Suprapubic skin (tissue), 4 donors: ENCODE data around the gene AFAP1L2. TPM values are rescaled to one million over a fixed set of nuclear protein-coding genes. Genes with fewer than 3 reads are reported as not detected.

Experiments used
- DNase-seq, 2 donors: peaks; one replicate each; pipeline ENCODE4 v3.0.0-alpha.2; 2019; ENCODE audit warnings: low spot score in 2 of 2
- H3K27ac ChIP-seq: fragments of 200-600 bp; sonication (generic); one replicate; pipeline ENCODE4 v1.5.1; 2019
- H3K27me3 ChIP-seq: fragments of 200-600 bp; sonication (generic); one replicate; pipeline ENCODE4 v1.5.1; 2019
- H3K36me3 ChIP-seq: fragments of 200-600 bp; sonication (generic); one replicate; pipeline ENCODE4 v1.5.1; 2019
- H3K4me1 ChIP-seq: fragments of 200-600 bp; sonication (generic); one replicate; pipeline ENCODE4 v1.5.1; 2019
- H3K4me3 ChIP-seq: fragments of 200-600 bp; sonication (generic); one replicate; pipeline ENCODE4 v1.5.1; 2019; ENCODE audit warnings: mild to moderate bottlenecking
- H3K9me3 ChIP-seq: fragments of 200-600 bp; sonication (generic); one replicate; pipeline ENCODE4 v1.5.1; 2019
- EP300 ChIP-seq: sonication (generic); formaldehyde crosslinking; IDR thresholded peaks from one replicate; pipeline ENCODE4 v1.6.1; 2017; ENCODE audit warnings: antibody characterized with exemption
- POLR2A ChIP-seq, 2 donors: fragments of 450-650 bp; IDR thresholded peaks; one replicate each; pipeline ENCODE4 v1.6.1; 2017; ENCODE audit warnings: antibody characterized with exemption in 2 of 2, mild to moderate bottlenecking in 2 of 2, moderate library complexity in 2 of 2
- POLR2AphosphoS5 ChIP-seq, 3 donors: sonication (generic); formaldehyde crosslinking; IDR thresholded peaks; one replicate each; pipeline ENCODE4 v1.6.1; 2017; ENCODE audit warnings: antibody characterized with exemption in 3 of 3
- WGBS: methylation state at CpG from one replicate; pipeline ENCODE4 v1.1.5; 2018; 5-methylcytosine and 5-hydroxymethylcytosine counted together
- total RNA-seq, 4 donors: library from RNA; depleted of rRNA; stranded (reverse); fragments of >200 nt; gene quantifications; one replicate each; pipeline ENCODE4 v1.1.0, GENCODE V29; 2016
- TF ChIP-seq, protein P1 (sequence below), 2 donors: fragments of 200-600 bp in 1 of 2; fragments of 450-650 bp in 1 of 2; sonication (generic) in 1 of 2; IDR thresholded peaks; one replicate each; pipeline ENCODE4 v1.5.1; 2016 to 2019; ENCODE audit warnings: antibody characterized with exemption in 2 of 2, mild to moderate bottlenecking in 1 of 2, moderate library complexity in 1 of 2

AFAP1L2 gene
- total RNA-seq, 4 donors from 2014 or later = 10.8 to 32.0 (median 15.7) TPM

DNA sequence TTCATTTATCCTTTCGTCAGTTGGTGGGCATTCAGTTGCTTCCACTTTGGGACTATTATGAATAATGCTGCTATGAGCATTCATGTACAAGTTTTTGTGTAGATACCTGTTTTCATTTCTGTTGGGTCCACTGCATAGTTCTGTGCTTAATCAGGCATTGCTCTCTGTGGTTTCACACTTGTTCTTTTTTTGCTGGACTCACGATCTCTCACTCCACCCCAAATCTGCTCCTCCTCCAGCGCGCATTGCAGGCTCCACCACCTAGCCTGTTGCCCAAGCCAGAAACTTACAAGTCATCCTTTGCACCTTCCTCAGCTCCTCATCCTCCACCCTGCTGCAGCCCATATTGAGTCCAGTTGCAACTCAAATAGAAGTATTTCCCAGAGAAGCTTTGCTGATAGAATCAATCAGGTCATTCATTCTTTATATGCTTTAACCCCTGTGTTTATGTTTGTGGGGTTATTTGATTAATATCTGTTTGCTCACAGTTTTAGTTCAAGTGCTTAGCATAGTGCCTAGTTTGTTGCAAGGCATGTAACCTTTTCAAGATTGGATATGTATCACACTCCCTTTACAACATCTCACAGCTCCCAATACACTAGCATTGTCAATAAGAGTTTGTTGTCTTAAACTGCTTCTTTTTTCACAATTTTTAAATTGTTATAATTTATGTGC is 16.6 kb upstream of the AFAP1L2 start:
- WGBS = 83% methylated on average over 4 of the region's 4 CpGs
- TF ChIP-seq POLR2AphosphoS5 (IDR thresholded peaks at IDR 0.05) (no peak), POLR2A (IDR thresholded peaks at IDR 0.05) (no peak), EP300 (no peak)
- TF ChIP-seq, protein P1, sequence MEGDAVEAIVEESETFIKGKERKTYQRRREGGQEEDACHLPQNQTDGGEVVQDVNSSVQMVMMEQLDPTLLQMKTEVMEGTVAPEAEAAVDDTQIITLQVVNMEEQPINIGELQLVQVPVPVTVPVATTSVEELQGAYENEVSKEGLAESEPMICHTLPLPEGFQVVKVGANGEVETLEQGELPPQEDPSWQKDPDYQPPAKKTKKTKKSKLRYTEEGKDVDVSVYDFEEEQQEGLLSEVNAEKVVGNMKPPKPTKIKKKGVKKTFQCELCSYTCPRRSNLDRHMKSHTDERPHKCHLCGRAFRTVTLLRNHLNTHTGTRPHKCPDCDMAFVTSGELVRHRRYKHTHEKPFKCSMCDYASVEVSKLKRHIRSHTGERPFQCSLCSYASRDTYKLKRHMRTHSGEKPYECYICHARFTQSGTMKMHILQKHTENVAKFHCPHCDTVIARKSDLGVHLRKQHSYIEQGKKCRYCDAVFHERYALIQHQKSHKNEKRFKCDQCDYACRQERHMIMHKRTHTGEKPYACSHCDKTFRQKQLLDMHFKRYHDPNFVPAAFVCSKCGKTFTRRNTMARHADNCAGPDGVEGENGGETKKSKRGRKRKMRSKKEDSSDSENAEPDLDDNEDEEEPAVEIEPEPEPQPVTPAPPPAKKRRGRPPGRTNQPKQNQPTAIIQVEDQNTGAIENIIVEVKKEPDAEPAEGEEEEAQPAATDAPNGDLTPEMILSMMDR (IDR thresholded peaks at IDR 0.05) = no peak
- no peaks in the 10 kb centered on the region for H3K4me1 ChIP-seq

DNA sequence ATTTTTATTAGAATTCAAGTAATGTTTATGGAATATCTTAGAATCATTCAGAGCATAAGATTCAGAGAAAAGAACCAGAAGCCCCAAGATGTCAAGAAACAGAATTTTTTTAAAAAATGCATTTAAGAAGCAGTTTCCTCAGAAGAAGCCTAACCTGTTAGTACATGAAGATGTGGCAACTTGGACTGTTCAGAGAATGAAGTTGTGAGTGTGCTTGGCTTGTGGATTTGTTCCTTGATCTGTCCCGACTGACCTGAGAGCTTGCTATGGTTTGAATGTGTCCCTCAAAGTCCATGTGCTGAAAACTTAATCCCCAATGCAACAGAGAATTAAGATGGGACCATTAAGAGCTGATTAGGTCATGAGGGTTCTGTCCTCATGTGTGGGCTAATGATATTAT is 13.8 kb upstream of the AFAP1L2 start:
- H3K36me3 ChIP-seq = no peaks in the 10 kb centered on the region
- TF ChIP-seq, protein P1 (IDR thresholded peaks at IDR 0.05) = no peak
- no peak for TF ChIP-seq POLR2AphosphoS5 (IDR thresholded peaks at IDR 0.05)

More for the DNA sequence above, 16.6 kb upstream of the AFAP1L2 start:
- no peak for DNase-seq
- H3K27ac ChIP-seq = no peak overlapping the region
- H3K27me3 ChIP-seq = no peaks in the 10 kb centered on the region
- H3K4me3 ChIP-seq = no peak overlapping the region
- H3K36me3 ChIP-seq = no peaks in the 10 kb centered on the region
- H3K9me3 ChIP-seq = no peaks in the 10 kb centered on the region

DNA sequence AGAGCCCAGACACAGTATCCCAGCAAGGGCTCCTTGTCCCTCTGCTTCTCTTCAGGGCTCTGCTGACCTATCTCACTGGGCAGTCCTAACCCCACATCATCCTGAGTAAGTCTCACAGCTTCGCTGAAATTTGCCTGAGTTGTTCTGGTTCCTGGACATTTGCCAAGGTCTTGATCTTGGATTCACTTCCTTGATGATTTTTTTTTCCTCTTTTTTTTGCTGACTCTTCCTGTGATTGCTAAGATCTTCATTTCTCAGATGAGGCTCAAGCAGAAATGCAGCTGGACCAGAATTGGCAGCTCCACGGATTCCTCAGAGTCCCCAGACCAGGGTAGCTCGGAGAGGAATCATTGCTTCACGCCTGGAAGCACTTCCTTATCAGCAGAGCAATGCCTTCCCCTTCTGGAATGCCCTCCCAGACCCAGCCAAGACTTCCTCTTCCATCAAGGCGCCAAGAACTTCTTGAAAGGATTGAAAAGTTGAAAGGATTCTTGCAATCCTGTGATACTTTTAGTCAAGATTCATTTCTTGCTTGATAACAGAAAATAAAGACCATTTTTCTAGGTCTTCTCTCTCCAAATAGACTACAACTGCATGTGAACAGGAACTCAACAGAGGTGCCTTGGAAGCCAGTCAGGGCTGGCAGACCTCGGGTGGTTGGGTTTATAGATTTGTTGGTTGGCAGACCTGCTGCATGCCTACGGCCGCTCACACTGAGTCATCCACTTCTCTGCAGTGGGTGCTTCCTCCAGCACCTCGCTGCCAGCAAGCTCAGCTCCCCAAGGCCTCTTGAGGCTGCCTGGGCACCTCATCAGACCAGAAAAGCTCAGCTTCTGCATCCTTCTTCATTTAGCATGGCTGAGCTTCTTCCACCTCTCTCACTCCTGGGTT is 8.8 kb upstream of the AFAP1L2 start:
- WGBS = 15% methylated on average over 9 of the region's 9 CpGs
- Histone ChIP-seq H3K27me3 (no peaks in the 10 kb centered on the region), H3K36me3 (no peaks in the 10 kb centered on the region), H3K4me1 (peaks cover 20% of the 10 kb centered on the region), H3K9me3 (no peaks in the 10 kb centered on the region), H3K4me3 (no peak overlapping the region), H3K27ac (peak overlapping the region; percentile 24)
- no peak for DNase-seq
- TF ChIP-seq POLR2AphosphoS5 (IDR thresholded peaks at IDR 0.05) (no peak), POLR2A (IDR thresholded peaks at IDR 0.05) (no peak), EP300 (no peak)
- TF ChIP-seq, protein P1 (IDR thresholded peaks at IDR 0.05) = no peak

More for the DNA sequence above, 13.8 kb upstream of the AFAP1L2 start:
- 47% methylated on average over 1 of the region's 1 CpG for WGBS
- H3K9me3 ChIP-seq = no peaks in the 10 kb centered on the region
- DNase-seq = no peak
- H3K4me3 ChIP-seq = no peak overlapping the region
- no peaks in the 10 kb centered on the region for H3K27me3 ChIP-seq
- peaks cover 4% of the 10 kb centered on the region for H3K4me1 ChIP-seq
- H3K27ac ChIP-seq = no peak overlapping the region

DNA sequence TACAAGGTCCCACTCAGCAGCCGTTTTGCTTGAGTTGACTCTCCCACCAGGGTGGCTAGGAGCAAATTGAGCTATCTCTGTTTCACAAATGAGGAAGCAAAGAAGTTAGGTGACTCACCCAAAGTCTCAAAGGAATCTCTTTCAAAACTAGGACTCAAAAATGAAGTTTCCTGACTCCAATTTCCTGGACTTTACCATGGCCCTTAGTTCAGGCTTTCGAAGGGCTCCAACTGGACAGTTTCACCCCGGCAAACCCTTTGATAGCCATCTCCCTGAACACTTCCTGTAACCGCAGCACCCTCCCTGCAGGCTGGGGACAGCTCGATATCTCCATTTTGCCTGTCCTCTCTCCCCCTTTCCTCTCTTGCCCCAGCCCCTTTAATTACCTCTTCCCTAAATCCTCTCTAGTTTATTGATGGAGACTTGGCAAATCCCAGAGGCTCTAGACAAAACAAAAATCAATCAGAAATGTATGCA is 4.7 kb upstream of the AFAP1L2 start:
- Histone ChIP-seq H3K4me1 (peaks cover 28% of the 10 kb centered on the region), H3K9me3 (no peaks in the 10 kb centered on the region), H3K36me3 (no peaks in the 10 kb centered on the region), H3K27ac (no peak overlapping the region), H3K4me3 (no peak overlapping the region), H3K27me3 (peaks cover under 1% of the 10 kb centered on the region)
- DNase-seq = no peak
- WGBS = 73% methylated on average over 5 of the region's 5 CpGs
- TF ChIP-seq POLR2A (IDR thresholded peaks at IDR 0.05) (no peak), POLR2AphosphoS5 (IDR thresholded peaks at IDR 0.05) (no peak), EP300 (no peak)
- TF ChIP-seq, protein P1 (IDR thresholded peaks at IDR 0.05) = no peak
